ENCODE measurements around the gene ENOSF1. TPM values are rescaled to one million over a fixed set of nuclear protein-coding genes. Genes with fewer than 3 reads are reported as not detected.

ENOSF1 gene
- total and polyA plus RNA-seq, 2 donors (not counting 1 experiment from before 2014, with no cell fraction given), result 8.2 to 23.3 TPM

DNA sequence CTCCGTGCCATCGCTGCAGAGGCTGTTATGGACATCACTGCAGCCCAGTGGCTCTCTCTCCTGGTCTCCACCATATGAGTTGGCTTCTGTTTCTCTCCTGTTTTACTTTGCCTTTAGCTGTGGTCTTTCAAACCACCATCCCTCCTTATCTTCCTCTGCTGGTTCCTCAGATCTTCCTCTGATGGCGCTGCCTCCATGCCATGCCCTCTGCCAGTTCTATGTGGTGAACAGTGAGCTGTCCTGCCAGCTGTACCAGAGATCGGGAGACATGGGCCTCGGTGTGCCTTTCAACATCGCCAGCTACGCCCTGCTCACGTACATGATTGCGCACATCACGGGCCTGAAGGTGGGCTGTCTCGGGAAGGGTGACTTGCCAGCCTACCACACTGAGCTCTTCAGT is 41.9 kb downstream of the ENOSF1 start:
- Histone ChIP-seq H3K9me3 (ENCODE audit: control insufficient read depth, insufficient read depth, low read depth, low read length) (no peaks in the 10 kb centered on the region), H4K20me1 (ENCODE audit: control insufficient read depth, extremely low read depth, insufficient read depth, low read length) (no peaks in the 10 kb centered on the region), H2AFZ (ENCODE audit: low read length) (no peak overlapping the region), H3K36me3 (ENCODE audit: control insufficient read depth, insufficient read depth, low read length) (peaks cover 24% of the 10 kb centered on the region), H3K27me3 (ENCODE audit: control insufficient read depth, insufficient read depth, low read length) (no peaks in the 10 kb centered on the region), H3K79me2 (ENCODE audit: control insufficient read depth, insufficient read depth, low read length) (peaks cover 8% of the 10 kb centered on the region), H3K4me1 (ENCODE audit: control insufficient read depth, extremely low read depth, insufficient read depth, low read length) (no peaks in the 10 kb centered on the region), H3K9ac (ENCODE audit: insufficient read depth, low read length) (no peak overlapping the region), H3K27ac (ENCODE audit: insufficient read depth, low read length) (no peak overlapping the region), H3K4me2 (ENCODE audit: extremely low read depth, insufficient read depth, low read length) (no peak overlapping the region), H3K4me3 (replicated peaks in 1 of 4; ENCODE audit: control extremely low read depth in 1 of 4, insufficient read depth in 1 of 4, low read depth in 3 of 4, low read length in 4 of 4) (no peak overlapping the region)
- TF ChIP-seq, protein P1, sequence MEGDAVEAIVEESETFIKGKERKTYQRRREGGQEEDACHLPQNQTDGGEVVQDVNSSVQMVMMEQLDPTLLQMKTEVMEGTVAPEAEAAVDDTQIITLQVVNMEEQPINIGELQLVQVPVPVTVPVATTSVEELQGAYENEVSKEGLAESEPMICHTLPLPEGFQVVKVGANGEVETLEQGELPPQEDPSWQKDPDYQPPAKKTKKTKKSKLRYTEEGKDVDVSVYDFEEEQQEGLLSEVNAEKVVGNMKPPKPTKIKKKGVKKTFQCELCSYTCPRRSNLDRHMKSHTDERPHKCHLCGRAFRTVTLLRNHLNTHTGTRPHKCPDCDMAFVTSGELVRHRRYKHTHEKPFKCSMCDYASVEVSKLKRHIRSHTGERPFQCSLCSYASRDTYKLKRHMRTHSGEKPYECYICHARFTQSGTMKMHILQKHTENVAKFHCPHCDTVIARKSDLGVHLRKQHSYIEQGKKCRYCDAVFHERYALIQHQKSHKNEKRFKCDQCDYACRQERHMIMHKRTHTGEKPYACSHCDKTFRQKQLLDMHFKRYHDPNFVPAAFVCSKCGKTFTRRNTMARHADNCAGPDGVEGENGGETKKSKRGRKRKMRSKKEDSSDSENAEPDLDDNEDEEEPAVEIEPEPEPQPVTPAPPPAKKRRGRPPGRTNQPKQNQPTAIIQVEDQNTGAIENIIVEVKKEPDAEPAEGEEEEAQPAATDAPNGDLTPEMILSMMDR (conservative IDR thresholded peaks at IDR 0.05 in 1 of 2, IDR thresholded peaks at IDR 0.05 in 1 of 2; ENCODE audit: low read depth in 1 of 2, low read length in 2 of 2), result no peak
- no peak for TF ChIP-seq EZH2 (IDR thresholded peaks at IDR 0.05; ENCODE audit: low read length, missing control alignments)
- no peak for DNase-seq (ENCODE audit: low read depth in 2 of 2)

DNA sequence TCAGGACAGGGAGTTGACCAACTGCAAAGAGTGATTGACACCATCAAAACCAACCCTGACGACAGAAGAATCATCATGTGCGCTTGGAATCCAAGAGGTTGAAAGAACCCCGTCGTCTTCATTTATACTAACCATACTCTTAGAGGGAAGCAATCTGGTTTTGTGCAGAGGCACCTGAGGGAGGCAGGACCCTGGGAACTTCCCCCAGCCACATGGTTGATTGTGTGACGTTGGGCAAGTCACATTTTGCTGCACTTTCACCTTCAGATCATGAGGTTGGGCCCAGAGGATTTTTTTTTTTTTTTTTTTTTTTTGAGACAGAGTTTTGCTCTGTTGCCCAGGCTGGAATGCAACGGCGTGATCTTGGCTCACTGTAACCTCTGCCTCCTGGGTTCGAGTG is 43.4 kb downstream of the ENOSF1 start:
- Histone ChIP-seq H2AFZ (ENCODE audit: low read length) (no peak overlapping the region), H3K4me2 (ENCODE audit: extremely low read depth, insufficient read depth, low read length) (no peak overlapping the region), H4K20me1 (ENCODE audit: control insufficient read depth, extremely low read depth, insufficient read depth, low read length) (no peaks in the 10 kb centered on the region), H3K79me2 (ENCODE audit: control insufficient read depth, insufficient read depth, low read length) (peaks cover 8% of the 10 kb centered on the region), H3K27me3 (ENCODE audit: control insufficient read depth, insufficient read depth, low read length) (no peaks in the 10 kb centered on the region), H3K27ac (ENCODE audit: insufficient read depth, low read length) (no peak overlapping the region), H3K9me3 (ENCODE audit: control insufficient read depth, insufficient read depth, low read depth, low read length) (no peaks in the 10 kb centered on the region), H3K4me1 (ENCODE audit: control insufficient read depth, extremely low read depth, insufficient read depth, low read length) (no peaks in the 10 kb centered on the region), H3K4me3 (replicated peaks in 1 of 4; ENCODE audit: control extremely low read depth in 1 of 4, insufficient read depth in 1 of 4, low read depth in 3 of 4, low read length in 4 of 4) (no peak overlapping the region), H3K9ac (ENCODE audit: insufficient read depth, low read length) (no peak overlapping the region), H3K36me3 (ENCODE audit: control insufficient read depth, insufficient read depth, low read length) (peaks cover 21% of the 10 kb centered on the region)
- TF ChIP-seq EZH2 (IDR thresholded peaks at IDR 0.05; ENCODE audit: low read length, missing control alignments), result no peak
- TF ChIP-seq, protein P1 (conservative IDR thresholded peaks at IDR 0.05 in 1 of 2, IDR thresholded peaks at IDR 0.05 in 1 of 2; ENCODE audit: low read depth in 1 of 2, low read length in 2 of 2), result no peak
- no peak for DNase-seq (ENCODE audit: low read depth in 2 of 2)

DNA sequence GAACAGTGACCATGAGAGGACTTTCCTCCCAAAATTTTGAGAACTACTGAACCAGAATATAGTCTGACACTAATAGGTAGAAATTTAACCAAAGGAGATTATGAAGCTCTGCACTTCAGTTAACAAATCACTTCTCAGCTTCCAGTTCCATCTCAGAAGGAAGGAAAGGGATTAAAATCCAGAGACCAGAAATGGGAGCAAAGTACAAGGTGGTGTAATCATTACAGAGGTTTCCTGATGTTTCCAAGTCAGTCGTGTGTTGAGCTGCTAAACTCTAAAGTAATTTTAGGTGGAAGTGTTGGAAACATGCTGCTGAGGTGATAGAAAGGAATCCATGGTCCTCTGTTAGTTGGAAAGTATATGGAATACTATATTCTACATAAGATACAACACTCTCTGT is 44.2 kb downstream of the ENOSF1 start:
- Histone ChIP-seq H3K4me2 (ENCODE audit: extremely low read depth, insufficient read depth, low read length) (no peak overlapping the region), H3K4me3 (replicated peaks in 1 of 4; ENCODE audit: control extremely low read depth in 1 of 4, insufficient read depth in 1 of 4, low read depth in 3 of 4, low read length in 4 of 4) (no peak overlapping the region), H3K9ac (ENCODE audit: insufficient read depth, low read length) (no peak overlapping the region), H3K36me3 (ENCODE audit: control insufficient read depth, insufficient read depth, low read length) (peaks cover 21% of the 10 kb centered on the region), H3K4me1 (ENCODE audit: control insufficient read depth, extremely low read depth, insufficient read depth, low read length) (no peaks in the 10 kb centered on the region), H3K27me3 (ENCODE audit: control insufficient read depth, insufficient read depth, low read length) (no peaks in the 10 kb centered on the region), H4K20me1 (ENCODE audit: control insufficient read depth, extremely low read depth, insufficient read depth, low read length) (no peaks in the 10 kb centered on the region), H3K9me3 (ENCODE audit: control insufficient read depth, insufficient read depth, low read depth, low read length) (no peaks in the 10 kb centered on the region), H2AFZ (ENCODE audit: low read length) (no peak overlapping the region), H3K27ac (ENCODE audit: insufficient read depth, low read length) (no peak overlapping the region), H3K79me2 (ENCODE audit: control insufficient read depth, insufficient read depth, low read length) (peaks cover 8% of the 10 kb centered on the region)
- DNase-seq (ENCODE audit: low read depth in 2 of 2), result no peak
- TF ChIP-seq EZH2 (IDR thresholded peaks at IDR 0.05; ENCODE audit: low read length, missing control alignments), result no peak
- TF ChIP-seq, protein P1 (conservative IDR thresholded peaks at IDR 0.05 in 1 of 2, IDR thresholded peaks at IDR 0.05 in 1 of 2; ENCODE audit: low read depth in 1 of 2, low read length in 2 of 2), result no peak
